Ovary (tissue), 9 donors: ENCODE measurements around the gene AP3B1. TPM values are rescaled to one million over a fixed set of nuclear protein-coding genes. Genes with fewer than 3 reads are reported as not detected.

Experiments
- DNase-seq, 5 donors: peaks; one replicate each; pipeline ENCODE4 v3.0.0-alpha.2; 2019 to 2020
- H3K27ac ChIP-seq, 2 donors: fragments of 200-600 bp; one replicate each; pipeline versions ENCODE4 v1.5.1 to v1.8.0; 2019 to 2022
- H3K27me3 ChIP-seq: fragments of 200-600 bp; one replicate; pipeline ENCODE4 v1.8.0; 2022
- H3K36me3 ChIP-seq: fragments of 200-600 bp; sonication (generic); one replicate; pipeline ENCODE4 v1.5.1; 2019
- H3K4me1 ChIP-seq: one replicate; pipeline ENCODE4 v1.8.1; 2013; ENCODE audit warnings: mild to moderate bottlenecking, moderate library complexity; ENCODE audit not compliant: insufficient read depth
- H3K4me3 ChIP-seq: fragments of 200-600 bp; sonication (generic); one replicate; pipeline ENCODE4 v1.5.1; 2017
- H3K9me3 ChIP-seq, 2 donors: fragments of 200-600 bp in 1 of 2; sonication (generic) in 1 of 2; one replicate each; pipeline versions ENCODE4 v1.5.1 to v1.8.1; 2013 to 2019; ENCODE audit warnings: mild to moderate bottlenecking in 1 of 2, moderate library complexity in 1 of 2
- EP300 ChIP-seq: sonication (generic); formaldehyde crosslinking; IDR thresholded peaks from one replicate; pipeline ENCODE4 v1.6.1; 2017; ENCODE audit warnings: antibody characterized with exemption
- POLR2A ChIP-seq: fragments of 450-650 bp; IDR thresholded peaks from one replicate; pipeline ENCODE4 v1.6.1; 2017; ENCODE audit warnings: antibody characterized with exemption, mild to moderate bottlenecking, moderate library complexity
- WGBS, 3 donors: extraction: QIAGEN DNeasy Blood & Tissue Kit in 1 of 3; methylation state at CpG; one replicate each; pipeline versions ENCODE4 v1.1.5 to v1.1.7; 2013 to 2017; 5-methylcytosine and 5-hydroxymethylcytosine counted together
- intact Hi-C, 4 donors: fragments of 100-400 bp; cut with DNase I; formaldehyde crosslinking; loops; one replicate each; pipeline versions ENCODE4 v1.11.0 to v1.15.1; 2022 to 2023
- polyA plus RNA-seq, 2 donors: library from polyadenylated mRNA; stranded (reverse); fragments of 200-250 nt in 1 of 2; fragments of 350-450 nt in 1 of 2; fragmentation: Illumina TruSeq in 1 of 2; extraction: RNeasy Lipid Tissue Mini Kit (QIAGEN cat#74804) in 1 of 2; gene quantifications; one replicate each; pipeline ENCODE4 v1.2.3, GENCODE V29; 2013 to 2014
- total RNA-seq, 7 donors: library from RNA; depleted of rRNA in 2 of 7; stranded (reverse); fragments of >200 nt in 2 of 7; fragmentation: NEBNext Ultra II Directional in 3 of 7; extraction: Animal tissue kit (Norgen Biotek cat#: 25700) in 3 of 7; gene quantifications; one replicate each; pipeline versions ENCODE4 v1.1.0 to v1.2.4, GENCODE V29; 2016 to 2023
- TF ChIP-seq, protein P1 (sequence below), 3 donors: fragments of 450-650 bp in 2 of 3; fragments of 200-600 bp in 1 of 3; IDR thresholded peaks; one replicate each; pipeline versions ENCODE4 v1.5.1 to v1.8.0; 2016 to 2022; ENCODE audit warnings: antibody characterized with exemption in 3 of 3, mild to moderate bottlenecking in 1 of 3
- donor health status: DM: no; HTN: no; CAD: no; lungs with moderate emphysema.
- donor health status: DM: no; HTN: no; CAD: no.
- donor health status: Bipolar disorder and iron deficiency.
- donor health status: DM: yes; HTN: yes; CAD: no.
- donor health status: DM: no; HTN: no; CAD: no.
- donor health status: DM: yes; HTN: yes; CAD: no.

Gene AP3B1
- total and polyA plus RNA-seq, 9 donors = 14.5 to 38.8 (median 28.5) TPM

DNA sequence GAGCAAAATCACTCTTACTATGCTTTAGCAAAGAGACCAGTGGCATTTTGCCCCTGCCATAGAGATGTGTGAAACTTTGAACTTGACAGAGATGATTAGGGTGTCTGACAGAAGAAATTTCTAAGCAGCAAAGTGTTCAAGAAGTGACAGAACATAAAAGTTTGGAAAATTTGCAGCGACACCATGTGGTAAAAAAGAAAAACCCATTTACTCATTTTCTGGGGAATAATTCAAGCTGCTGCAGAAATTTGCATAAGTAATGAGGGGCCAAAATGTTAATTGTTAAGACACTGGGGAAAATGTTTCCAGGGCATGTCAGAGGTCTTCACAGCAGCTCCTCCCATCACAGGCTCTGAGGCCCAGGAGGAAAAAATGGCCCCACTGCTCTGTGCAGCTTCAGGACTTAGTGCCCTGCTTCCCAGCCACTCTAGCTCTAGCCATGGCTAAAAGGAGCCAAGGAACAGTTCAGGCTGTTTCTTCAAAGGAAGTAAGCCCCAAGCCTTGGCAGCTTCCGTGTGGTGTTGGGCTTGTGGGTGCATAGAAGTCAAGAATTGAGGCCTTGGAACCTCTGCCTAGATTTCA is 6.1 kb upstream of the AP3B1 start:
- Histone ChIP-seq H3K36me3 (no peaks in the 10 kb centered on the region), H3K4me1 (no peaks in the 10 kb centered on the region), H3K9me3 (no peaks in the 10 kb centered on the region), H3K27ac (no peak overlapping the region), H3K4me3 (no peak overlapping the region), H3K27me3 (no peaks in the 10 kb centered on the region)
- no peak for DNase-seq
- intact Hi-C loops = loop anchor here in 1 of 4 donors (5.0 kb wide), 1 partner anchor 57 kb away; no protein-coding TSS in a partner anchor
- TF ChIP-seq, protein P1, sequence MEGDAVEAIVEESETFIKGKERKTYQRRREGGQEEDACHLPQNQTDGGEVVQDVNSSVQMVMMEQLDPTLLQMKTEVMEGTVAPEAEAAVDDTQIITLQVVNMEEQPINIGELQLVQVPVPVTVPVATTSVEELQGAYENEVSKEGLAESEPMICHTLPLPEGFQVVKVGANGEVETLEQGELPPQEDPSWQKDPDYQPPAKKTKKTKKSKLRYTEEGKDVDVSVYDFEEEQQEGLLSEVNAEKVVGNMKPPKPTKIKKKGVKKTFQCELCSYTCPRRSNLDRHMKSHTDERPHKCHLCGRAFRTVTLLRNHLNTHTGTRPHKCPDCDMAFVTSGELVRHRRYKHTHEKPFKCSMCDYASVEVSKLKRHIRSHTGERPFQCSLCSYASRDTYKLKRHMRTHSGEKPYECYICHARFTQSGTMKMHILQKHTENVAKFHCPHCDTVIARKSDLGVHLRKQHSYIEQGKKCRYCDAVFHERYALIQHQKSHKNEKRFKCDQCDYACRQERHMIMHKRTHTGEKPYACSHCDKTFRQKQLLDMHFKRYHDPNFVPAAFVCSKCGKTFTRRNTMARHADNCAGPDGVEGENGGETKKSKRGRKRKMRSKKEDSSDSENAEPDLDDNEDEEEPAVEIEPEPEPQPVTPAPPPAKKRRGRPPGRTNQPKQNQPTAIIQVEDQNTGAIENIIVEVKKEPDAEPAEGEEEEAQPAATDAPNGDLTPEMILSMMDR (IDR thresholded peaks at IDR 0.05) = no peak
- TF ChIP-seq EP300 (no peak), POLR2A (no peak)
- WGBS, 3 donors = 39 to 61% (median 59%) methylated on average over 2 of the region's 2 CpGs

DNA sequence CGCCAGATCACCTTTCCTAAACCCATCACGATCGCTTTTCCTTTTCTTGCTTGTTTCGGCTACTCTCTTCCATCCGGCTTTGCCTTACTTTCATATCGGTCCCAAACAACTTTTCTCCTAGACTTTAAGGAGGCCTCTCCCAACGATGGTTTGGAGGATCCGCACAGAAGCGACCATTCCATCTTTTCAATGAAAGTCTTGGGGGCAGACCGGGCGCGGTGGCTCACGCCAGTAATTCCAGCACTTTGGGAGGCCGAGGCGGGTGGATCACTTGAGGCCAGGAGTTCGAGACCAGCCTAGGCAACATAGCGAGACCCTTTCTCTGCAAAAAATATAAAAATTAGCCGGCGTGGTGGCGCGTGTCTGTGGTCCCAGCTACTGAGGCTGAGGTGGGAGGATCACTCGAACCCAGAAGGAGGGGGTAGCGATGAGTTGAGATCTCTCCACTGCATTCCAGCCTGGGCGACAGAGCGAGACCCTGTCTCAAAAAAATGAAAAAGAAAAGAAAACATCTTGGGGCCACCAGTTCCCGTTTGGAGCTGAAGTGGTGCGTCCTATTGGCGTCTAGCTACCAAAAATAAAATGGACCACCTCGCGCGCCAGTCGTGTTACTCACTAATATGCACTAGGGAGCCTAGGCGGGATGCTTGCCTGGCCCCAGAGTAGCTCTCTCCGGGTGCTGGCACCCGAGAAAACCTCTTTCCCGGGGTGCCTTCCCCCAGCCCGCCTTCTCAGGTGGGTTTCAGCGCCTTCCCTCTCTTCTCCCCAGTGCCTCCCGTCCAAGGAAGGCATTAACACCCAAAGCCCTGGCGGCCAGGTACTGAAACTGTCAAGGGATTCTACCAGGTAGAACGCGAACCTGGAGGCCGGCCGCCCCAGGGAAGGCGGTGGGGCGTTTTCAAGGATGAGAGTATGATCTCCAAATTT is 800 bp upstream of the AP3B1 start:
- Histone ChIP-seq H3K9me3 (no peaks in the 10 kb centered on the region), H3K36me3 (no peaks in the 10 kb centered on the region), H3K4me1 (peaks cover 2% of the 10 kb centered on the region), H3K27ac (peak overlapping the region in 1 of 2 donors; percentile 36), H3K27me3 (no peaks in the 10 kb centered on the region), H3K4me3 (peak overlapping the region; percentile 63)
- 2 to 3% (median 2%) methylated on average over 46 of the region's 46 CpGs for WGBS, 3 donors
- intact Hi-C loops = loop anchor here in 1 of 4 donors (5.0 kb wide), 1 partner anchor 67 kb away; the partner anchor contains the start of gene SCAMP1
- TF ChIP-seq POLR2A (no peak), EP300 (no peak)
- TF ChIP-seq, protein P1 (IDR thresholded peaks at IDR 0.05) = no peak
- peak; percentile 12 to 54 (median 38) for DNase-seq

DNA sequence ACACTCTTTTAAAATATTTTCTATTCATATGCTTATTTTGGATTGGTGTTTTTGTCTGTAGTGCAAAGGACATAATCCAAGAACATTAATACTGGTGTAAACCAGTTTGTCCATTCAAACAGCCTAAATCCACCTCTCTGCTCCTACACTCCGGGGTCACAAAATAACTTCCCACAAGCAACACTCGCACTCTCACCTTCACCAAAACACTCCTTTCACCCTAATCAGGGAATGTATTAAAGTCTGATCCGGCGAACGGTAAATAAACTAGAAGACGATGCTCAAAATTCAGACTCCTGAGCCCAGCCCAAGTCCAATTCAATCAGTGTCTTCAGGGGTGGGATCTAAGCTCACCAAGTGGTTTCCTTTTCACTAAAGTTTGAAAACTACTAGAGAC is 649 bp downstream of the AP3B1 start:
- Histone ChIP-seq H3K4me3 (peak overlapping the region; percentile 63), H3K36me3 (no peaks in the 10 kb centered on the region), H3K27me3 (no peaks in the 10 kb centered on the region), H3K9me3 (no peaks in the 10 kb centered on the region), H3K27ac (peak overlapping the region in 1 of 2 donors; percentile 58), H3K4me1 (peaks cover 2% of the 10 kb centered on the region)
- DNase-seq = no peak
- TF ChIP-seq EP300 (no peak), POLR2A (no peak)
- TF ChIP-seq, protein P1 (IDR thresholded peaks at IDR 0.05) = no peak
- 0 to 1% (median 1%) methylated on average over 6 of the region's 6 CpGs for WGBS, 3 donors
- intact Hi-C loops = loop anchor here in 2 of 4 donors (5.0 kb wide), 1 partner anchor 68 kb away; the partner anchor contains the start of gene SCAMP1 (in 2 of the 2)

DNA sequence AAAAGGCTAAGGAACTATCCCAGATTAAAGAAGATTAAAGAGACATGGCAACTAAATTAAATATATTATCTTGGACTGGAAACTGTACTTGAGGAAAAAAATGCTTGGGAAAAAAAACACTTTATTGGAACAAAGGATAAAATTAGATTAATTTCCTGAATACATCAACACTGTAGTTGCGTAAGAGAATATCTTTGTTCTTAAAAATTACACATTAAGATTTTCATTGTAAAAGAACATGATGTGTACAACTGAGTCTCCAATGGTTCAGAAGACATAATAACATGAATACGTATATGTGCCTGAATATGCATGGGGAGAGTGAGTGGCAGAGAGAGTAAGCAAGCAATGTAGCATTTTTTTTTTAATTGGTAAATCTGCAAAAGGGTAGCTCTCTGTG is 2.8 kb downstream of the AP3B1 start:
- peaks cover 3% of the 10 kb centered on the region for H3K4me1 ChIP-seq
- no peak overlapping the region for H3K4me3 ChIP-seq
- no peak for DNase-seq
- H3K27ac ChIP-seq = no peak overlapping the region
- WGBS, 3 donors = 72 to 89% (median 85%) methylated on average over 2 of the region's 2 CpGs
- intact Hi-C loops = loop anchor here in 2 of 4 donors (5.0 kb wide), 1 partner anchor 71 kb away; the partner anchor contains the start of gene SCAMP1 (in 2 of the 2)
- TF ChIP-seq EP300 = no peak
- TF ChIP-seq, protein P1 (IDR thresholded peaks at IDR 0.05) = no peak
- no peak for TF ChIP-seq POLR2A
- H3K9me3 ChIP-seq = no peaks in the 10 kb centered on the region
- H3K27me3 ChIP-seq = no peaks in the 10 kb centered on the region
- no peaks in the 10 kb centered on the region for H3K36me3 ChIP-seq
